Left lung (tissue), 10 donors: ENCODE data around the gene ARHGAP1. TPM values are rescaled to one million over a fixed set of nuclear protein-coding genes. Genes with fewer than 3 reads are reported as not detected.
"Not testable (repeated sequence)": the region's sequence is repeated elsewhere in the genome, so short reads cannot be mapped to it uniquely, and the experiment has no call there.

ENCODE experiments used
- ATAC-seq: fragments of 200-7000 bp; cut with Tn5 transposase; one replicate; pipeline ENCODE4 v1.9.1; 2020; ENCODE audit warnings: moderate library complexity
- DNase-seq, 4 donors: peaks; one replicate each; pipeline ENCODE4 v3.0.0-alpha.2; 2013 to 2020
- H3K27ac ChIP-seq, 2 donors: fragments of 200-600 bp; sonication (generic) in 1 of 2; one replicate each; pipeline versions ENCODE4 v1.5.0 to v1.8.0; 2020 to 2021
- H3K27me3 ChIP-seq, 2 donors: fragments of 200-600 bp; sonication (generic) in 1 of 2; one replicate each; pipeline versions ENCODE4 v1.5.0 to v1.8.0; 2020 to 2021
- H3K36me3 ChIP-seq, 2 donors: fragments of 200-600 bp; sonication (generic) in 1 of 2; one replicate each; pipeline versions ENCODE4 v1.5.0 to v1.8.0; 2020 to 2021
- H3K4me1 ChIP-seq, 2 donors: fragments of 200-600 bp; one replicate each; pipeline ENCODE4 v1.8.0; 2021
- H3K4me3 ChIP-seq, 2 donors: fragments of 200-600 bp; sonication (generic) in 1 of 2; one replicate each; pipeline versions ENCODE4 v1.5.0 to v1.8.0; 2020 to 2021; ENCODE audit warnings: mild to moderate bottlenecking in 1 of 2
- H3K9me3 ChIP-seq, 2 donors: fragments of 200-600 bp; sonication (generic) in 1 of 2; one replicate each; pipeline versions ENCODE4 v1.5.0 to v1.8.0; 2020 to 2021
- intact Hi-C, 2 donors: fragments of 100-400 bp; cut with DNase I; formaldehyde crosslinking; loops; one replicate each; pipeline versions ENCODE4 v1.11.2 to v1.14.2; 2022
- polyA plus RNA-seq, 6 donors: library from polyadenylated mRNA; unstranded; fragments of 120-200 nt; gene quantifications; one replicate each; pipeline ENCODE4 v1.2.1, GENCODE V29; 2013; ENCODE audit not compliant: insufficient read length in 6 of 6
- total RNA-seq, 2 donors: library from RNA; stranded (reverse); fragmentation: NEBNext Ultra II Directional; extraction: Animal tissue kit (Norgen Biotek cat#: 25700); gene quantifications; one replicate each; pipeline ENCODE4 v1.2.1, GENCODE V29; 2021
- TF ChIP-seq, protein P1 (sequence below), 2 donors: fragments of 200-600 bp; sonication (generic) in 1 of 2; IDR thresholded peaks; one replicate each; pipeline versions ENCODE4 v1.5.0 to v1.8.0; 2021; ENCODE audit warnings: antibody characterized with exemption in 2 of 2
- donor health status: DM: no; HTN: yes; CAD: no.
- donor health status: DM: no; HTN: no; CAD: no.

Gene ARHGAP1
- total and polyA plus RNA-seq, 8 donors, result 59.9 to 90.3 (median 67.0) TPM

DNA sequence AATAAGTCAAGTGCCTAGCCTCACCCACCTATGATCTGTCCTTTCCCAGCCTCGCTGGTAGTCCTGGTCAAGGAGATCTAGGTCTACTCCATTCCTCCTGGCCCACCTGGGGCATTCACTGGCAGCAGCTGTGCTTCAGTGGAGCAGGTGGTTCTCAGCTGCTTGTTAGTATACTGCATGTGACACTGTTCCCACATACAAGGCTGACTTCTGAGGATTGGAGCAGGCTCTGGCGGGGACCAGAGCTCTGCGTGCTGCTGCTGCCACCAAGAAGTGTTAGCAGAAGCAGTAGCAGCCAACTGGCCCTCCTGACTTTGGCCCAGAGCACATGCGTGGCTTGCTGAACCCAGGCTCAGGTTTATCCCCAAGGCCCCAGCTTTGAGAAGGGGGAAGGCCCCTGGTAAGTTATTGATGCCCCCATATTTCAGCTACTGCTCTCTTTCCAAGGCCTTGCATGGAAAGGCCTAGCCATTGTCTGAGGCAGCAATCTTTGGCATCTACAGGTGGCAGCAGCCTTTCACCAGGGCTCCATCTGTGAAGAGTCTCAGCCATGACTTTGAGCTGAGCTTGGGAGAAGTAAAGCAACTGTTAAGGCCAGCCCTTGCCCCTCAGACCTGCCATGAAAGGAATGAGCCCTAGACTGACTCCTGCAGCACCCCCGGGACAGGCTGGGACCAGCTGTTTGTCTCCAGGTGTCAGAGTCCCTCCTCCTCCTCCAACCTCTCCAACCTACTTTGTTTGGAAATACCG is 26.5 kb downstream of the ARHGAP1 start:
- Histone ChIP-seq H3K27ac (peak overlapping the region; percentile 83 to 87), H3K4me3 (no peak overlapping the region), H3K4me1 (peaks cover 23 to 77% of the 10 kb centered on the region in 2 donors), H3K36me3 (peaks cover 1 to 75% of the 10 kb centered on the region in 2 donors), H3K27me3 (no peaks in the 10 kb centered on the region), H3K9me3 (no peaks in the 10 kb centered on the region)
- ATAC-seq (peak; percentile 25), DNase-seq (no peak)
- intact Hi-C loops, result no loop called here
- TF ChIP-seq, protein P1, sequence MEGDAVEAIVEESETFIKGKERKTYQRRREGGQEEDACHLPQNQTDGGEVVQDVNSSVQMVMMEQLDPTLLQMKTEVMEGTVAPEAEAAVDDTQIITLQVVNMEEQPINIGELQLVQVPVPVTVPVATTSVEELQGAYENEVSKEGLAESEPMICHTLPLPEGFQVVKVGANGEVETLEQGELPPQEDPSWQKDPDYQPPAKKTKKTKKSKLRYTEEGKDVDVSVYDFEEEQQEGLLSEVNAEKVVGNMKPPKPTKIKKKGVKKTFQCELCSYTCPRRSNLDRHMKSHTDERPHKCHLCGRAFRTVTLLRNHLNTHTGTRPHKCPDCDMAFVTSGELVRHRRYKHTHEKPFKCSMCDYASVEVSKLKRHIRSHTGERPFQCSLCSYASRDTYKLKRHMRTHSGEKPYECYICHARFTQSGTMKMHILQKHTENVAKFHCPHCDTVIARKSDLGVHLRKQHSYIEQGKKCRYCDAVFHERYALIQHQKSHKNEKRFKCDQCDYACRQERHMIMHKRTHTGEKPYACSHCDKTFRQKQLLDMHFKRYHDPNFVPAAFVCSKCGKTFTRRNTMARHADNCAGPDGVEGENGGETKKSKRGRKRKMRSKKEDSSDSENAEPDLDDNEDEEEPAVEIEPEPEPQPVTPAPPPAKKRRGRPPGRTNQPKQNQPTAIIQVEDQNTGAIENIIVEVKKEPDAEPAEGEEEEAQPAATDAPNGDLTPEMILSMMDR (IDR thresholded peaks at IDR 0.05), result no peak

DNA sequence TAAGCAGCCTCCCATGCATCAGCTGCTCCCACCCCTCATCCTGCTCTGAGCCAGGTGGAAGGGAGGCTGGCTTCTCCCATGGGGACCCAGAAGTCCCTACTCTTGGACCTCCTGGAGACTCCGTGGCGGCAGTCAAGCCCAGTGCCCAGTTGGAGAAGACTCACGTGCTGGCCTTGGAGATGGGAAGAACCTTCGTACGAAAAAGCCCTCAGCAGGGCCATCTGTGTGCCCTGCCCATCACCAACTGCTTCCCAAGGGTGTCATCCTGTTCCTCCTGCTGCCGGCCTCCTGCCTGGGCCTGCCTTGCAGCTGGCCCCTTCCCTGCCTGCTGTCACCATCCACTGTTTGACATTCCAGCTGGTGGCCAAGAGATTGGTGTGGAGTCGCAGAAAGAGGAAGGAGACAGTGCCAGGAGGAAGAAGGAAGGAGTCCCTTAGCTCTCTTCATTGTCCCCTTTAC is 28.0 kb downstream of the ARHGAP1 start:
- TF ChIP-seq, protein P1 (IDR thresholded peaks at IDR 0.05), result no peak
- Histone ChIP-seq H3K36me3 (peaks cover 0 to 77% of the 10 kb centered on the region in 2 donors), H3K4me3 (no peak overlapping the region), H3K27me3 (no peaks in the 10 kb centered on the region), H3K9me3 (no peaks in the 10 kb centered on the region), H3K27ac (peak overlapping the region in 1 of 2 donors; percentile 87), H3K4me1 (peaks cover 23 to 76% of the 10 kb centered on the region in 2 donors)
- intact Hi-C loops, result no loop called here
- ATAC-seq, result no peak
- no peak for DNase-seq

DNA sequence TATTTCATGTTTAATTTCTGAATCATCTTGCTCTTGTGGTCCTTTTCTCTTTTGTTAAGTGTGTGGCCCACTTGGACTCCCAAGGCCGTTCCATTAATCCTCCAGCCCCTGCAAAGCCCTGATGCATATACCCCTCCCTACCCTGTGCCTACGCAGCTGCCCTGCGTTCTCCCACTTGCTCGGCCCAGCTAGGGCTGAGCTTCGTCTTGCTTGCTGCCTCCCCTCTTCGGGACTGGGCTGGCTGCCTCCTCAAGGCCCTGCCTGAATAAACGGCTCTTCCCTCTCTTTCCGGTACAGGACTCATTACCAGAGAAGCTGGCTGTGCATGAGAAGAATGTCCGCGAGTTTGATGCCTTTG is 28.5 kb downstream of the ARHGAP1 start:
- intact Hi-C loops, result no loop called here
- no peaks in the 10 kb centered on the region for H3K9me3 ChIP-seq
- H3K27ac ChIP-seq, result peak overlapping the region in 1 of 2 donors; percentile 87
- TF ChIP-seq, protein P1 (IDR thresholded peaks at IDR 0.05), result no peak
- H3K4me3 ChIP-seq, result no peak overlapping the region
- H3K36me3 ChIP-seq, result peaks cover 0 to 77% of the 10 kb centered on the region in 2 donors
- ATAC-seq (no peak), DNase-seq (no peak)
- no peaks in the 10 kb centered on the region for H3K27me3 ChIP-seq
- peaks cover 23 to 71% of the 10 kb centered on the region in 2 donors for H3K4me1 ChIP-seq

DNA sequence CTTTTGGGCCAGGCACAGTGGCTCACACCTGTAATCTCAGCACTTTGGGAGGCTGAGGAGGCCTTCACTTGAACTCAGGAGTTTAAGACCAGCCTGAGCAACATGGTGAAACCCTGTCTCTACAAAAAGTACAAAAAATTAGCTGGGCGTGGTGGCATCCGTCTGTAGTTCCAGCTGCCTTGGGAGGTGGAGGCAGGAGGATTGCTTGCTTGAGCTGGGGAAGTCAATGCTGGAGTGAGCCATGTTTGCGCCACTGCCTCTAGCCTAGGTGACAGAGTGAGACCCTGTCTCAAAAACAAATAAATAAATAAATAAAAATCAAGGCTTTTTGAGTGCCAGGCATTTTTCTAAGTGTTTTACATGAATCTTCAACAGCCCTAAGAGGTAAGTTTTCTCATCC is 29.9 kb downstream of the ARHGAP1 start:
- H3K4me3 ChIP-seq, DNase-seq, ATAC-seq, H3K9me3 ChIP-seq, intact Hi-C loops, H3K27me3 ChIP-seq: not testable (repeated sequence)
- Histone ChIP-seq H3K27ac (peak overlapping the region in 1 of 2 donors; percentile 87), H3K4me1 (peaks cover 10 to 57% of the 10 kb centered on the region in 2 donors), H3K36me3 (peaks cover 0 to 87% of the 10 kb centered on the region in 2 donors)

DNA sequence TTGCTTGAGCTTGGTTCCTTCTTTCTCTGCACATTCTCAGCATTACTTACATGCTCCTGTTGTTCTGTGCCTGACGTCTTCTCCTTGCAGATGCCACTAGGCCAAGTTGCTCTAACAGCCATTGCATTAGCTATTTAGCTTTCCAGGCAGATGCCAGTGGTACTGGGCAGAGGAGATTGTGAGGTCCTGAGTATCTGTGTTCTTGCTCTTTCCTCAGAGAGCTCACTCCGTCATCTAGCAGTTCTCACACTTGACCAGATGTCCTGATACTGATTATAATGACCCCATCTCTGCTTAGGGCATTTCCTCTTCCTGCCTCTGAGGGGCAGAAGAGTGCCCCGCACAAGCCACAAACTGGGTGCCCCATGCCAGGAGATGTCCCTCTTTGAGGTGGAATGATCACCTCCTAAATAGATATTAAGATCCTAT is 30.7 kb downstream of the ARHGAP1 start:
- no peak for ATAC-seq
- Histone ChIP-seq H3K36me3 (peaks cover 0 to 95% of the 10 kb centered on the region in 2 donors), H3K9me3 (no peaks in the 10 kb centered on the region), H3K27ac (peak overlapping the region in 1 of 2 donors; percentile 87), H3K27me3 (no peaks in the 10 kb centered on the region), H3K4me3 (no peak overlapping the region), H3K4me1 (peaks cover 2 to 49% of the 10 kb centered on the region in 2 donors)
- intact Hi-C loops, result no loop called here
- TF ChIP-seq, protein P1 (IDR thresholded peaks at IDR 0.05), result no peak
- no peak for DNase-seq
